Tibial nerve (tissue), 3 donors: ENCODE measurements around the gene UBA1.

Experiments used
- POLR2A ChIP-seq, 2 donors: fragments of 450-650 bp; IDR thresholded peaks; one replicate each; pipeline ENCODE4 v1.6.1; 2017; ENCODE audit warnings: antibody characterized with exemption in 2 of 2, mild to moderate bottlenecking in 2 of 2, moderate library complexity in 2 of 2
- TF ChIP-seq, protein P1 (sequence below), 5 experiments: fragments of 200-600 bp in 3 of 5; fragments of 450-650 bp in 2 of 5; sonication (generic) in 3 of 5; IDR thresholded peaks; one replicate each; pipeline ENCODE4 v1.5.1; 2016 to 2019; ENCODE audit warnings: antibody characterized with exemption in 5 of 5, mild to moderate bottlenecking in 3 of 5, moderate library complexity in 2 of 5

DNA sequence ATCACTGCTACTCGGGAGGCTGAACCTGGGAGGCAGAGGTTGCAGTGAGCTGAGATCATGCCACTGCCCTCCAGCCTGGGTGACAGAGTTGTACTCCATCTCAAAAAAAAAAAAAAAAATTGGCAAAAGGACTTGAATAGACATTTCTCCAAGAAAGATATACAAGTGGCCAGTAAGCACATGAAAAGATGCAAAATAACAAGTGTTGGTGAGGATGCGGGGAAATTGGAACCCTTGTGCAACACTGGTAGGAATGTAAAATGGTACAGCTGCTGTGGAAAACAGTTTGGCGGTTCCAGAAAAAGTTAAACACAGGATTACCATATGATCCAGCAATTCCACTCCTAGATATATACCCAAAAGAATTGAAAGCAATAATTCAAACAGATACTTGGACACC, 29.2 kb upstream of the UBA1 start:
- TF ChIP-seq, protein P1, sequence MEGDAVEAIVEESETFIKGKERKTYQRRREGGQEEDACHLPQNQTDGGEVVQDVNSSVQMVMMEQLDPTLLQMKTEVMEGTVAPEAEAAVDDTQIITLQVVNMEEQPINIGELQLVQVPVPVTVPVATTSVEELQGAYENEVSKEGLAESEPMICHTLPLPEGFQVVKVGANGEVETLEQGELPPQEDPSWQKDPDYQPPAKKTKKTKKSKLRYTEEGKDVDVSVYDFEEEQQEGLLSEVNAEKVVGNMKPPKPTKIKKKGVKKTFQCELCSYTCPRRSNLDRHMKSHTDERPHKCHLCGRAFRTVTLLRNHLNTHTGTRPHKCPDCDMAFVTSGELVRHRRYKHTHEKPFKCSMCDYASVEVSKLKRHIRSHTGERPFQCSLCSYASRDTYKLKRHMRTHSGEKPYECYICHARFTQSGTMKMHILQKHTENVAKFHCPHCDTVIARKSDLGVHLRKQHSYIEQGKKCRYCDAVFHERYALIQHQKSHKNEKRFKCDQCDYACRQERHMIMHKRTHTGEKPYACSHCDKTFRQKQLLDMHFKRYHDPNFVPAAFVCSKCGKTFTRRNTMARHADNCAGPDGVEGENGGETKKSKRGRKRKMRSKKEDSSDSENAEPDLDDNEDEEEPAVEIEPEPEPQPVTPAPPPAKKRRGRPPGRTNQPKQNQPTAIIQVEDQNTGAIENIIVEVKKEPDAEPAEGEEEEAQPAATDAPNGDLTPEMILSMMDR (IDR thresholded peaks at IDR 0.05) = no peak
- no peak for TF ChIP-seq POLR2A (IDR thresholded peaks at IDR 0.05)
